IMR-90 (cell line): ENCODE measurements around the gene SYNE3. TPM values are rescaled to one million over a fixed set of nuclear protein-coding genes. Genes with fewer than 3 reads are reported as not detected.

Experiments used
- ATAC-seq: fragments of 200-7000 bp; cut with Tn5 transposase; 2 replicates; pipeline ENCODE4 v1.9.1; 2020; ENCODE audit warnings: low read depth, mild to moderate bottlenecking, moderate library complexity
- BruUV-seq: library from RNA; stranded (reverse); fragments of 400-500 nt; replicated peaks from 2 replicates; lab custom pipeline; 2021; lab: Mats Ljungman, UMichigan
- CTCF ChIA-PET: fragments of 300-600 bp; formaldehyde crosslinking; extraction: SDS; loops from one replicate; lab custom pipeline; 2021; ENCODE audit warnings: antibody characterized with exemption; lab: Yijun Ruan, JAX
- POLR2A ChIA-PET: fragments of 300-600 bp; sonication (Branson Sonifier 250); formaldehyde crosslinking; loops from one replicate; lab custom pipeline; 2022; ENCODE audit warnings: antibody characterized with exemption; ENCODE audit not compliant: unreplicated experiment; lab: Charles Lee
- DNase-seq: peaks from one replicate; pipeline ENCODE4 v3.0.0; 2013
- H2AFZ ChIP-seq: replicated peaks from 2 replicates; pipeline ENCODE3; 2013; ENCODE audit warnings: low read length, mild to moderate bottlenecking; ENCODE audit not compliant: poor library complexity
- H2AK5ac ChIP-seq: 2 replicates; pipeline ENCODE4 v1.6.1; 2013; ENCODE audit warnings: low read depth, low read length, inconsistent platforms
- H2AK9ac ChIP-seq: replicated peaks from 2 replicates; pipeline ENCODE3; 2013; ENCODE audit warnings: mild to moderate bottlenecking, low read depth, low read length, moderate library complexity; ENCODE audit not compliant: poor library complexity
- H2BK120ac ChIP-seq: 2 replicates; pipeline ENCODE4 v1.6.1; 2013; ENCODE audit warnings: low read depth, low read length, inconsistent platforms
- H2BK15ac ChIP-seq: 3 replicates; pipeline ENCODE4 v1.6.1; 2013; ENCODE audit warnings: low read depth, low read length, inconsistent platforms
- H2BK20ac ChIP-seq: 2 replicates; pipeline ENCODE4 v1.6.1; 2013; ENCODE audit warnings: low read depth, mild to moderate bottlenecking, inconsistent platforms, low read length, moderate library complexity
- H2BK5ac ChIP-seq: 2 replicates; pipeline ENCODE4 v1.6.1; 2013; ENCODE audit warnings: mild to moderate bottlenecking, low read depth, low read length, inconsistent platforms; ENCODE audit not compliant: poor library complexity, severe bottlenecking
- H3K14ac ChIP-seq: replicated peaks from 2 replicates; pipeline ENCODE4 v1.6.1; 2013; ENCODE audit warnings: low read depth, low read length, inconsistent platforms
- H3K18ac ChIP-seq: 2 replicates; pipeline ENCODE4 v1.6.1; 2013; ENCODE audit warnings: low read depth, low read length, control low read depth
- H3K23ac ChIP-seq: 2 replicates; pipeline ENCODE4 v1.6.1; 2013; ENCODE audit warnings: low read depth, low read length, inconsistent platforms
- H3K27ac ChIP-seq: 2 replicates; pipeline ENCODE4 v1.5.1; 2013; ENCODE audit warnings: mild to moderate bottlenecking, control low read depth, low read length; ENCODE audit not compliant: insufficient read depth
- H3K27me3 ChIP-seq: 2 replicates; pipeline ENCODE4 v1.6.1; 2013; ENCODE audit warnings: low read length; ENCODE audit not compliant: control insufficient read depth, insufficient read depth
- H3K36me3 ChIP-seq: 2 replicates; pipeline ENCODE4 v1.6.1; 2013; ENCODE audit warnings: low read length, mixed read lengths; ENCODE audit not compliant: control insufficient read depth, insufficient read depth
- H3K4ac ChIP-seq: 2 replicates; pipeline ENCODE4 v1.6.1; 2013; ENCODE audit warnings: low read depth, low read length, inconsistent platforms
- H3K4me1 ChIP-seq: 2 replicates; pipeline ENCODE4 v1.6.1; 2013; ENCODE audit warnings: low read length, mixed read lengths; ENCODE audit not compliant: control insufficient read depth, insufficient read depth
- H3K4me2 ChIP-seq: 2 replicates; pipeline ENCODE4 v1.6.1; 2013; ENCODE audit warnings: low read depth, mild to moderate bottlenecking, control low read depth, low read length, moderate library complexity
- H3K4me3 ChIP-seq: 2 replicates; pipeline ENCODE4 v1.5.1; 2013; ENCODE audit warnings: low read depth, mild to moderate bottlenecking, control low read depth, low read length, moderate library complexity; ENCODE audit not compliant: insufficient read depth
- H3K56ac ChIP-seq: 2 replicates; pipeline ENCODE4 v1.6.1; 2013; ENCODE audit warnings: low read length, inconsistent platforms; ENCODE audit not compliant: insufficient read depth; ENCODE audit errors: extremely low read depth
- H3K79me1 ChIP-seq, 2 experiments: 2 replicates each; pipeline ENCODE4 v1.6.1; 2013; ENCODE audit warnings: low read length in 2 of 2, inconsistent platforms in 1 of 2, low read depth in 1 of 2
- H3K9ac ChIP-seq: 2 replicates; pipeline ENCODE4 v1.6.1; 2013; ENCODE audit warnings: low read depth, low read length, control low read depth
- H3K9me1 ChIP-seq: 2 replicates; pipeline ENCODE4 v1.6.1; 2013; ENCODE audit warnings: low read length, inconsistent platforms; ENCODE audit not compliant: insufficient read depth
- H3K9me3 ChIP-seq: 2 replicates; pipeline ENCODE4 v1.6.1; 2013; ENCODE audit warnings: low read length; ENCODE audit not compliant: control insufficient read depth, insufficient read depth
- H4K20me1 ChIP-seq: 2 replicates; pipeline ENCODE4 v1.6.1; 2013; ENCODE audit warnings: low read length, inconsistent platforms; ENCODE audit not compliant: insufficient read depth
- H4K5ac ChIP-seq: 2 replicates; pipeline ENCODE4 v1.6.1; 2013; ENCODE audit warnings: mild to moderate bottlenecking, low read depth, low read length, control low read depth
- H4K8ac ChIP-seq, 2 experiments: 2 replicates each; pipeline ENCODE4 v1.6.1; 2013; ENCODE audit warnings: low read depth in 2 of 2, low read length in 2 of 2, control low read depth in 1 of 2, inconsistent platforms in 1 of 2
- H4K91ac ChIP-seq: 2 replicates; pipeline ENCODE4 v1.6.1; 2013; ENCODE audit warnings: low read depth, low read length, inconsistent platforms; ENCODE audit not compliant: insufficient read depth
- BHLHE40 ChIP-seq: fragments of 150-350 bp; IDR thresholded peaks from 2 replicates; pipeline ENCODE4 v1.6.1; 2016; ENCODE audit warnings: mild to moderate bottlenecking, low read depth, low read length
- CEBPB ChIP-seq: IDR thresholded peaks from 2 replicates; pipeline ENCODE4 v1.6.1; 2012; ENCODE audit warnings: low read depth, low read length, improper control_type of control experiment
- CHD1 ChIP-seq: IDR thresholded peaks from 2 replicates; pipeline ENCODE4 v1.6.1; 2012; ENCODE audit warnings: low read depth, low read length, improper control_type of control experiment
- FOS ChIP-seq: fragments of 150-350 bp; IDR thresholded peaks from 2 replicates; pipeline ENCODE4 v1.6.1; 2016; ENCODE audit warnings: low read depth, low read length
- MAFK ChIP-seq: IDR thresholded peaks from 2 replicates; pipeline ENCODE4 v1.6.1; 2012; ENCODE audit warnings: low read depth, low read length, improper control_type of control experiment
- MAZ ChIP-seq: IDR thresholded peaks from 2 replicates; pipeline ENCODE4 v1.6.1; 2012; ENCODE audit warnings: low read depth, mild to moderate bottlenecking, low read length, improper control_type of control experiment, moderate library complexity, borderline replicate concordance
- MXI1 ChIP-seq: IDR thresholded peaks from 2 replicates; pipeline ENCODE4 v1.6.1; 2012; ENCODE audit warnings: low read depth, mild to moderate bottlenecking, low read length, moderate library complexity, borderline replicate concordance
- NFE2L2 ChIP-seq: fragments of 150-350 bp; IDR thresholded peaks from 2 replicates; pipeline ENCODE4 v1.6.1; 2016; ENCODE audit warnings: low read depth, mild to moderate bottlenecking, low read length
- POLR2A ChIP-seq: IDR thresholded peaks from 2 replicates; pipeline ENCODE4 v1.6.1; 2012; ENCODE audit warnings: mild to moderate bottlenecking, low read depth, low read length
- RAD21 ChIP-seq: IDR thresholded peaks from 2 replicates; pipeline ENCODE4 v1.6.1; 2012; ENCODE audit warnings: low read length, improper control_type of control experiment
- RCOR1 ChIP-seq: IDR thresholded peaks from 2 replicates; pipeline ENCODE4 v1.6.1; 2012; ENCODE audit warnings: mild to moderate bottlenecking, low read length, improper control_type of control experiment; ENCODE audit not compliant: insufficient replicate concordance
- RFX5 ChIP-seq: IDR thresholded peaks from 2 replicates; pipeline ENCODE4 v1.8.0; 2012; ENCODE audit warnings: low read depth, mild to moderate bottlenecking, low read length, moderate library complexity
- SMC3 ChIP-seq: fragments of 150-350 bp; IDR thresholded peaks from 2 replicates; pipeline ENCODE4 v1.6.1; 2016; ENCODE audit warnings: low read depth, mild to moderate bottlenecking, antibody characterized with exemption, low read length, moderate library complexity
- WGBS, 2 experiments: methylation state at CpG; one replicate each; pipeline versions ENCODE4 v1.1.5 to v1.1.7; 2013; ENCODE audit warnings: missing lambda C conversion rate in 2 of 2; ENCODE audit not compliant: insufficient read length in 1 of 2; ENCODE audit errors: extremely low coverage in 2 of 2; 5-methylcytosine and 5-hydroxymethylcytosine counted together
- dilution Hi-C: fragments of 300-500 bp; cut with HindIII; formaldehyde crosslinking; loops from one replicate; pipeline ENCODE4 v1.14.3; 2018; ENCODE audit warnings: low sequenced_read_pairs; ENCODE audit not compliant: unreplicated experiment
- in situ Hi-C: fragments of 300-500 bp; cut with MboI; formaldehyde crosslinking; loops from 3 replicates; pipeline ENCODE4 v1.14.3; 2019; ENCODE audit warnings: low sequenced_read_pairs, inconsistent platforms, mixed read lengths
- intact Hi-C: fragments of 100-400 bp; cut with micrococcal nuclease; formaldehyde crosslinking; loops from 2 replicates; pipeline ENCODE4 v1.10.0; 2022
- polyA plus RNA-seq, 3 experiments: library from polyadenylated mRNA; depleted of rRNA; stranded (reverse); fragments of >200 nt; gene quantifications; 2 replicates each; pipeline ENCODE4 v1.2.3, GENCODE V29; 2012; ENCODE audit warnings: low replicate concordance in 1 of 3
- total RNA-seq: library from RNA; depleted of rRNA; stranded (reverse); fragments of >200 nt; gene quantifications from 2 replicates; pipeline ENCODE4 v1.2.3, GENCODE V29; 2012
- TF ChIP-seq, protein P1 (sequence below): conservative IDR thresholded peaks from 2 replicates; pipeline ENCODE4 v1.5.1; 2012; ENCODE audit warnings: mild to moderate bottlenecking, low read depth, low read length, improper control_type of control experiment
- TF ChIP-seq, protein P2 (sequence below): fragments of 150-350 bp; IDR thresholded peaks from 2 replicates; pipeline ENCODE4 v1.6.1; 2017; ENCODE audit warnings: mild to moderate bottlenecking, antibody characterized with exemption, low read length, low read depth
- TF ChIP-seq, protein P3 (sequence below): fragments of 150-350 bp; IDR thresholded peaks from 2 replicates; pipeline ENCODE4 v1.6.1; 2016; ENCODE audit warnings: low read depth, mild to moderate bottlenecking, low read length, moderate library complexity, borderline replicate concordance

The SYNE3 gene
- total and polyA plus RNA-seq, 2 of the 4 experiments (the other 2 are of a cell fraction) = 2.9 to 5.0 TPM

GRCh38 chr14:95553141-95553540 is 36.7 kb upstream of the SYNE3 start:
- no TSS peak for BruUV-seq
- in situ Hi-C loops = loop anchor here (10.0 to 25.0 kb wide), 2 partner anchors 442 to 859 kb away; no protein-coding TSS in a partner anchor

More at GRCh38 chr14:95553141-95553540, 36.7 kb upstream of the SYNE3 start:
- ChIA-PET POLR2A (no interaction called here), CTCF (no interaction called here)
- peaks cover 2% of the 10 kb centered on the region; the same call in 1 of the 2 replicates for H3K9me3 ChIP-seq
- no peak overlapping the region for H3K56ac ChIP-seq
- dilution Hi-C loops = loop anchor here (25.0 kb wide), 1 partner anchor 234 kb away; no protein-coding TSS in a partner anchor
- no peak overlapping the region for H3K27ac ChIP-seq
- H3K4me3 ChIP-seq = no peak overlapping the region
- H3K4me1 ChIP-seq = peaks cover 2% of the 10 kb centered on the region; the same call in 1 of the 2 replicates
- H3K79me1 ChIP-seq = peaks cover 10 to 13% of the 10 kb centered on the region in 2 experiments; a peak in 3 of 4 replicates
- no peak overlapping the region for H3K9ac ChIP-seq
- no peaks in the 10 kb centered on the region for H4K20me1 ChIP-seq
- no peaks in the 10 kb centered on the region for H3K36me3 ChIP-seq
- DNase-seq = no peak
- peaks cover 3% of the 10 kb centered on the region; the same call in 1 of the 2 replicates for H3K9me1 ChIP-seq
- H2AFZ ChIP-seq = no peak overlapping the region
- H4K8ac ChIP-seq = no peak overlapping the region
- intact Hi-C loops = no loop called here
- H3K14ac ChIP-seq = no peak overlapping the region
- no peak overlapping the region for H3K4ac ChIP-seq
- H3K4me2 ChIP-seq = no peak overlapping the region
- no peak for TF ChIP-seq MAFK
- TF ChIP-seq RAD21 = no peak
- TF ChIP-seq, protein P1, sequence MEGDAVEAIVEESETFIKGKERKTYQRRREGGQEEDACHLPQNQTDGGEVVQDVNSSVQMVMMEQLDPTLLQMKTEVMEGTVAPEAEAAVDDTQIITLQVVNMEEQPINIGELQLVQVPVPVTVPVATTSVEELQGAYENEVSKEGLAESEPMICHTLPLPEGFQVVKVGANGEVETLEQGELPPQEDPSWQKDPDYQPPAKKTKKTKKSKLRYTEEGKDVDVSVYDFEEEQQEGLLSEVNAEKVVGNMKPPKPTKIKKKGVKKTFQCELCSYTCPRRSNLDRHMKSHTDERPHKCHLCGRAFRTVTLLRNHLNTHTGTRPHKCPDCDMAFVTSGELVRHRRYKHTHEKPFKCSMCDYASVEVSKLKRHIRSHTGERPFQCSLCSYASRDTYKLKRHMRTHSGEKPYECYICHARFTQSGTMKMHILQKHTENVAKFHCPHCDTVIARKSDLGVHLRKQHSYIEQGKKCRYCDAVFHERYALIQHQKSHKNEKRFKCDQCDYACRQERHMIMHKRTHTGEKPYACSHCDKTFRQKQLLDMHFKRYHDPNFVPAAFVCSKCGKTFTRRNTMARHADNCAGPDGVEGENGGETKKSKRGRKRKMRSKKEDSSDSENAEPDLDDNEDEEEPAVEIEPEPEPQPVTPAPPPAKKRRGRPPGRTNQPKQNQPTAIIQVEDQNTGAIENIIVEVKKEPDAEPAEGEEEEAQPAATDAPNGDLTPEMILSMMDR = no peak
- TF ChIP-seq RFX5 = no peak
- TF ChIP-seq, protein P2, sequence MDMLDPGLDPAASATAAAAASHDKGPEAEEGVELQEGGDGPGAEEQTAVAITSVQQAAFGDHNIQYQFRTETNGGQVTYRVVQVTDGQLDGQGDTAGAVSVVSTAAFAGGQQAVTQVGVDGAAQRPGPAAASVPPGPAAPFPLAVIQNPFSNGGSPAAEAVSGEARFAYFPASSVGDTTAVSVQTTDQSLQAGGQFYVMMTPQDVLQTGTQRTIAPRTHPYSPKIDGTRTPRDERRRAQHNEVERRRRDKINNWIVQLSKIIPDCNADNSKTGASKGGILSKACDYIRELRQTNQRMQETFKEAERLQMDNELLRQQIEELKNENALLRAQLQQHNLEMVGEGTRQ = no peak
- TF ChIP-seq POLR2A = no peak
- TF ChIP-seq MXI1 = no peak
- no peak for TF ChIP-seq FOS
- TF ChIP-seq, protein P3, sequence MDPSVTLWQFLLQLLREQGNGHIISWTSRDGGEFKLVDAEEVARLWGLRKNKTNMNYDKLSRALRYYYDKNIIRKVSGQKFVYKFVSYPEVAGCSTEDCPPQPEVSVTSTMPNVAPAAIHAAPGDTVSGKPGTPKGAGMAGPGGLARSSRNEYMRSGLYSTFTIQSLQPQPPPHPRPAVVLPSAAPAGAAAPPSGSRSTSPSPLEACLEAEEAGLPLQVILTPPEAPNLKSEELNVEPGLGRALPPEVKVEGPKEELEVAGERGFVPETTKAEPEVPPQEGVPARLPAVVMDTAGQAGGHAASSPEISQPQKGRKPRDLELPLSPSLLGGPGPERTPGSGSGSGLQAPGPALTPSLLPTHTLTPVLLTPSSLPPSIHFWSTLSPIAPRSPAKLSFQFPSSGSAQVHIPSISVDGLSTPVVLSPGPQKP = no peak
- TF ChIP-seq CEBPB = no peak
- TF ChIP-seq BHLHE40 = no peak
- TF ChIP-seq SMC3 = no peak
- no peak for TF ChIP-seq MAZ
- no peak for TF ChIP-seq NFE2L2
- no peak for TF ChIP-seq CHD1
- TF ChIP-seq RCOR1 = no peak
- H2BK20ac ChIP-seq = no peak overlapping the region
- H4K91ac ChIP-seq = no peak overlapping the region
- no peak overlapping the region for H3K23ac ChIP-seq
- WGBS, 2 experiments = no CpG with 5 or more reads among the region's 7 CpGs
- H2AK9ac ChIP-seq = no peak overlapping the region
- no peak overlapping the region for H3K18ac ChIP-seq
- no peak overlapping the region for H2BK120ac ChIP-seq
- H2BK5ac ChIP-seq = no peak overlapping the region
- no peak for ATAC-seq
- H3K27me3 ChIP-seq = no peaks in the 10 kb centered on the region
- no peak overlapping the region for H4K5ac ChIP-seq
- H2BK15ac ChIP-seq = no peak overlapping the region
- H2AK5ac ChIP-seq = no peak overlapping the region
